Upper lobe of left lung (tissue), 4 donors: ENCODE data around the gene CBX7.

Source experiments
- POLR2AphosphoS5 ChIP-seq, 2 donors: sonication (generic); formaldehyde crosslinking; IDR thresholded peaks; one replicate each; pipeline ENCODE4 v1.5.1; 2017; ENCODE audit warnings: antibody characterized with exemption in 2 of 2
- TF ChIP-seq, protein P1 (sequence below), 6 experiments: fragments of 450-650 bp in 4 of 6; fragments of 200-600 bp in 2 of 6; sonication (generic) in 2 of 6; IDR thresholded peaks; one replicate each; pipeline ENCODE4 v1.5.1; 2016 to 2019; ENCODE audit warnings: antibody characterized with exemption in 6 of 6

- peak in 1 of 2 donors; percentile 11 for TF ChIP-seq POLR2AphosphoS5 (IDR thresholded peaks at IDR 0.05)
- TF ChIP-seq, protein P1, sequence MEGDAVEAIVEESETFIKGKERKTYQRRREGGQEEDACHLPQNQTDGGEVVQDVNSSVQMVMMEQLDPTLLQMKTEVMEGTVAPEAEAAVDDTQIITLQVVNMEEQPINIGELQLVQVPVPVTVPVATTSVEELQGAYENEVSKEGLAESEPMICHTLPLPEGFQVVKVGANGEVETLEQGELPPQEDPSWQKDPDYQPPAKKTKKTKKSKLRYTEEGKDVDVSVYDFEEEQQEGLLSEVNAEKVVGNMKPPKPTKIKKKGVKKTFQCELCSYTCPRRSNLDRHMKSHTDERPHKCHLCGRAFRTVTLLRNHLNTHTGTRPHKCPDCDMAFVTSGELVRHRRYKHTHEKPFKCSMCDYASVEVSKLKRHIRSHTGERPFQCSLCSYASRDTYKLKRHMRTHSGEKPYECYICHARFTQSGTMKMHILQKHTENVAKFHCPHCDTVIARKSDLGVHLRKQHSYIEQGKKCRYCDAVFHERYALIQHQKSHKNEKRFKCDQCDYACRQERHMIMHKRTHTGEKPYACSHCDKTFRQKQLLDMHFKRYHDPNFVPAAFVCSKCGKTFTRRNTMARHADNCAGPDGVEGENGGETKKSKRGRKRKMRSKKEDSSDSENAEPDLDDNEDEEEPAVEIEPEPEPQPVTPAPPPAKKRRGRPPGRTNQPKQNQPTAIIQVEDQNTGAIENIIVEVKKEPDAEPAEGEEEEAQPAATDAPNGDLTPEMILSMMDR (IDR thresholded peaks at IDR 0.05), result no peak
Observed at GRCh38 chr22:39148727-39149535, 3.5 kb downstream of the CBX7 start.
